GM13977 (cell line): ENCODE measurements around the gene EZH1.

Source experiments
- DNase-seq: peaks from one replicate; pipeline ENCODE4 v3.0.0; 2012; ENCODE audit warnings: low spot score
- CTCF ChIP-seq: IDR thresholded peaks from 2 replicates; pipeline ENCODE4 v1.5.1; 2012; ENCODE audit warnings: mild to moderate bottlenecking, control low read depth; ENCODE audit not compliant: insufficient read depth; ENCODE audit errors: extremely low read depth, missing control alignments
- in situ Hi-C: fragments of 300-500 bp; cut with MboI; formaldehyde crosslinking; loops from one replicate; pipeline ENCODE4 v1.12.0; 2022; ENCODE audit warnings: low sequenced_read_pairs, low pct_unique_long_range_greater_than_20kb, mixed read lengths, inconsistent platforms; ENCODE audit not compliant: unreplicated experiment

The EZH1 gene

GRCh38 chr17:42783791-42784138, 38.9 kb upstream of the EZH1 start:
- TF ChIP-seq CTCF: no peak
- no peak for DNase-seq
- in situ Hi-C loops: no loop called here

DNA sequence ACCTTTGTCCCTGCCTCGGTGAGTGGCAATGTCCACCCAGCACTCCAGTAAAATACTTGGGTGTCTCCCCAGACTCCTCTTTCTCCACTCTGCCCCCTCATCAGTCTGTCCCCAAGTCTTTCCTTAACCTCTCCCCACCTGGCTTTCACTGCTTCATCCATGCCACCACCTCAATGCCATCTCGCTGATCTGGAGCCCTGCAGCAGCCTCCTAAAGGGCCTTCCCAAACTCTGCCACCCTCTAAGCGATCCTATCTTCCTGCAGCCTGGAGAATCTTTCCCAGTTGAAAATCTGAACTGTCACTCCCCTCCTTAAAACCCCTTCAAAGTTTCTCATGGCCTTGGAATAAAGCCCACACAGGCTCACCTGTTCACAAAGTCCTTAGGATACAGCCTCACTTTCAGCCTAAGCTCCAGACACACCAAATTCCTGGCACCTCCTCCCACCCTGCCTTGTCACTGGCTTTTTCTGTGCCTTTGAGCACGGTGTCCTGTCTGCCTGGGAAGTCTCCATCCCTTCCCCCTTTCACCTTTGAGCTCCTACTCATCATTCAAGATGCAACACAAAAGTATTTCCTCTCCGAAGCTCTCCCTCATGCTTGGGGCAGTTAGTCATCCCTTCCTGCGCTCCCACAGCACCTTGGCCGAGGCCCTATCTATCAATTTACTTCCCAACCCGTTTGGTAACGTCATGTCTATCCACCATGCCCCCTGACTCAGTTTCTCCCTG, 38.4 kb upstream of the EZH1 start:
- DNase-seq: no peak
- in situ Hi-C loops: no loop called here
- no peak for TF ChIP-seq CTCF

GRCh38 chr17:42782166-42783061, 37.6 kb upstream of the EZH1 start:
- in situ Hi-C loops: no loop called here
- TF ChIP-seq CTCF: no peak
- DNase-seq: no peak

DNA sequence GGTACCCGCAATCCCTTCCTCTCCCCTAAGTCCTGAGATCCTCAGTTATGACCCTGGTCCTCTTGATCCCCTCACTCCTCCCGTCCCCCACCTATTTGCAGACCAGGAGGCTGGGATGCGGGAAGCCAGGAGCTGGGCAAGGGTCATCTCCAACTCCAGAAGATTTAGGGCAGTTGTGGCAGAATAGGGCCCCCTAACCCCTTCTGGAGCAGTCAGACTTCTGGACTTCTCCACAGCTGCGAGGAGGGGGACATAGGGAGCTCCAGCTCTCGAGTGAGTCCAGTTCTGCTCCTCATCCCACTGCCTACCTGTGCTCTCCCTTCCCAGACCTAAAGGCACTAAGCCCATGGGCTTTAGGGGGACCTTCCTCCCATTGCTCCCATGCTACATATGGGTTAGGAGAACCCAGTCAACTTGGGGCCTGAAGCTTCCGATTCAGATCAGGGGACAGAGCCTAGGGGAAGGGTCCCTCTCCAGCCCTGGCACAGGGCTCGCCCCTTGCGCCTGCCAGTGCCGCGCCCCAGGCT, 36.9 kb upstream of the EZH1 start:
- in situ Hi-C loops: no loop called here
- TF ChIP-seq CTCF: no peak
- no peak for DNase-seq

DNA sequence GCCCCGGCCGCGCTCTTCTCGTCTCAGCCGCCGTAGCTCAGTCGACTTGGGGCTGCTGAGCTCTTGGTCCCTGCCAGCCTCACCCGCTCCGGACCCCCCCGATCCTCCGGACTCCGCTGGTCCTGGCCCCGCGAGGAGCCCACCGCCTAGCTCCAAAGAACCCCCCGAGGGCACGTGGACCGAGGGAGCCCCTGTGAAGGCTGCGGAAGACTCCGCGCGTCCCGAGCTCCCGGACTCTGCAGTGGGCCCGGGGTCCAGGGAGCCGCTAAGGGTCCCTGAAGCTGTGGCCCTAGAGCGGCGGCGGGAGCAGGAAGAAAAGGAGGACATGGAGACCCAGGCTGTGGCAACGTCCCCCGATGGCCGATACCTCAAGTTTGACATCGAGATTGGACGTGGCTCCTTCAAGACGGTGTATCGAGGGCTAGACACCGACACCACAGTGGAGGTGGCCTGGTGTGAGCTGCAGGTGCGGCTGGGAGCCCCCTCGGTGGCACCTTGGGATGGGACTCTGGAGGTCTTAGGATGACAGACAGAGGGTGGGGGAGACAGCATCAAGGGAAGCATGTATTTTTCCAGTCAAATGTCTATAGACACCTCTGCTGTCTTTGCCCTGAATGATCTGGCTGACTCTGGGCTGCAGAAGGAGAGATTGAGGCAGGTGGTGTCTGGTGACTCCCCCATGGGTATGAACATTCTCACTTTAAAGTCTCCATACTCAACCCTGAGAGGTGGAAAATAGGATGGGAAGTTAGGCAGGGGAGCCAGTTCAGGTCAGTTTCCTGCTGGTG, 36.2 kb upstream of the EZH1 start:
- no peak for DNase-seq
- in situ Hi-C loops: no loop called here
- no peak for TF ChIP-seq CTCF
